Measurements from ENCODE around the gene HAVCR2. TPM values are rescaled to one million over a fixed set of nuclear protein-coding genes. Genes with fewer than 3 reads are reported as not detected.

Gene HAVCR2
- total and polyA plus RNA-seq, 10 of the 15 experiments (the other 5 are each of a cell fraction or from before 2014, with no cell fraction given): 5.2 to 7.5 (median 6.9) TPM

- TF ChIP-seq ZNF687 (IDR thresholded peaks at IDR 0.05) (peak; percentile 29; the same call in 1 of the 2 replicates), SIN3A (IDR thresholded peaks at IDR 0.05; ENCODE audit: low read depth, low read length) (no peak; the same call in 1 of the 2 replicates), RAD21 (IDR thresholded peaks at IDR 0.05; ENCODE audit: insufficient read depth, low read depth, low read length) (no peak), GATAD2B (conservative IDR thresholded peaks at IDR 0.05; ENCODE audit: low read depth) (peak; percentile 76), NBN (IDR thresholded peaks at IDR 0.05) (peak; percentile 26), ELK1 (IDR thresholded peaks at IDR 0.05; ENCODE audit: low read depth, low read length) (peak; percentile 71), CEBPZ (IDR thresholded peaks at IDR 0.05; ENCODE audit: low read depth, low read length) (peak; percentile 40; the same call in 1 of the 2 replicates), PAX5 (IDR thresholded peaks at IDR 0.05; ENCODE audit: borderline replicate concordance, low read depth, low read length) (peak; percentile 54; the same call in 1 of the 2 replicates), IKZF1 (conservative IDR thresholded peaks at IDR 0.05) (peak; percentile 63), BACH1 (IDR thresholded peaks at IDR 0.05; ENCODE audit: borderline replicate concordance) (peak; percentile 70; the same call in 1 of the 2 replicates), POU2F2 (IDR thresholded peaks at IDR 0.05; ENCODE audit: borderline replicate concordance, low read depth, low read length) (peak; percentile 60; the same call in 1 of the 3 replicates), RFX5 (IDR thresholded peaks at IDR 0.05; ENCODE audit: low read depth, low read length) (peak; percentile 46; the same call in 1 of the 2 replicates), DPF2 (IDR thresholded peaks at IDR 0.05) (peak; percentile 84), SMAD5 (IDR thresholded peaks at IDR 0.05; ENCODE audit: low read depth) (peak; percentile 70; the same call in 1 of the 2 replicates), FOS (IDR thresholded peaks at IDR 0.05; ENCODE audit: borderline replicate concordance, extremely low read depth, insufficient read length) (peak; percentile 24), SPI1 (IDR thresholded peaks at IDR 0.05; ENCODE audit: borderline replicate concordance, insufficient read depth, low read depth, low read length) (peak; percentile 55; the same call in 1 of the 2 replicates), CHD2 (IDR thresholded peaks at IDR 0.05; ENCODE audit: borderline replicate concordance, low read depth, low read length) (peak; percentile 78; the same call in 1 of the 2 replicates), NR2C1 (IDR thresholded peaks at IDR 0.05) (no peak), ATF7 (IDR thresholded peaks at IDR 0.05; ENCODE audit: low read depth) (peak; percentile 49; the same call in 1 of the 2 replicates)
Measured at GRCh38 chr5:157142317-157143126, 33.7 kb upstream of the HAVCR2 start, which contains the start of gene MED7 (continued).

Measured in GM12878 (cell line).